ENCODE data around the gene CHMP1A. TPM values are rescaled to one million over a fixed set of nuclear protein-coding genes. Genes with fewer than 3 reads are reported as not detected.
"Not testable (repeated sequence)": the region's sequence is repeated elsewhere in the genome, so short reads cannot be mapped to it uniquely, and the experiment has no call there.

CHMP1A gene
- polyA plus RNA-seq, 2 of the 4 experiments (the other 2 are of a cell fraction) = 36.4 to 91.7 TPM

- FAIRE-seq (no peak), ATAC-seq (no peak), DNase-seq (ENCODE audit: low read depth in 1 of 2, low spot score in 1 of 2) (no peak)
- Histone ChIP-seq H3K4me3 (no peak overlapping the region), H3K9me3 (peaks cover 2% of the 10 kb centered on the region; the same call in 2 of the 3 replicates), H3K4me2 (no peak overlapping the region), H3K4me1 (peaks cover 11% of the 10 kb centered on the region), H3K27ac (no peak overlapping the region)
- POLR2A ChIA-PET = no interaction called here
- TF ChIP-seq MAFK (IDR thresholded peaks at IDR 0.05; ENCODE audit: partially characterized antibody) = no peak
- TF ChIP-seq BCL3 (IDR thresholded peaks at IDR 0.05) = no peak
- no peak for TF ChIP-seq MAX (IDR thresholded peaks at IDR 0.05)
- TF ChIP-seq ESRRA (IDR thresholded peaks at IDR 0.05; ENCODE audit: borderline replicate concordance, low read length) = no peak
- no peak for TF ChIP-seq KDM1A (IDR thresholded peaks at IDR 0.05; ENCODE audit: low read depth)
- TF ChIP-seq PHF8 (IDR thresholded peaks at IDR 0.05; ENCODE audit: borderline replicate concordance, low read depth) = no peak
- no peak for TF ChIP-seq REST (IDR thresholded peaks at IDR 0.05)
- TF ChIP-seq EHMT2 (IDR thresholded peaks at IDR 0.05; ENCODE audit: low read depth) = no peak
- no peak for TF ChIP-seq CBX2 (IDR thresholded peaks at IDR 0.05; ENCODE audit: borderline replicate concordance, low read depth)
- no peak for TF ChIP-seq BHLHE40 (IDR thresholded peaks at IDR 0.05; ENCODE audit: low read depth, low read length)
- no peak for TF ChIP-seq HDAC2 (IDR thresholded peaks at IDR 0.05)
- WGBS (ENCODE audit: missing lambda C conversion rate) = 93% methylated on average over 16 of the region's 16 CpGs
- CTCF ChIA-PET = interaction anchor here (4.7 kb wide), 1 partner anchor 10 kb away, joined by 33 read pairs; the partner anchor contains the start of gene SPATA2L
Measured at GRCh38 chr16:89690392-89690901, 32.9 kb upstream of the CHMP1A start.

- 94% methylated on average over 4 of the region's 4 CpGs for WGBS (ENCODE audit: missing lambda C conversion rate)
- H3K27ac ChIP-seq; H3K4me3 ChIP-seq; FAIRE-seq; H3K4me2 ChIP-seq; POLR2A ChIA-PET; ATAC-seq; H3K9me3 ChIP-seq; DNase-seq (ENCODE audit: low read depth in 1 of 2, low spot score in 1 of 2): not testable (repeated sequence)
- CTCF ChIA-PET = interaction anchor here (1.0 to 4.7 kb wide), 3 partner anchors 11 to 16 kb away, joined by 3 to 33 read pairs (median 7); partner anchors contain the start of gene SPATA2L
- H3K4me1 ChIP-seq = peaks cover 11% of the 10 kb centered on the region
Measured at GRCh38 chr16:89689621-89690020, 32.1 kb upstream of the CHMP1A start.

- ChIA-PET POLR2A (no interaction called here), CTCF (interaction anchor here (1.0 to 4.7 kb wide), 3 partner anchors 11 to 17 kb away, joined by 3 to 33 read pairs (median 7); partner anchors contain the start of gene SPATA2L)
- Histone ChIP-seq H3K27ac (no peak overlapping the region), H3K4me3 (no peak overlapping the region), H3K4me2 (no peak overlapping the region), H3K4me1 (peaks cover 11% of the 10 kb centered on the region), H3K9me3 (peaks cover 9% of the 10 kb centered on the region)
- no peak for FAIRE-seq
- TF ChIP-seq BCL3 (IDR thresholded peaks at IDR 0.05) (no peak), NFE2L2 (conservative IDR thresholded peaks at IDR 0.05; ENCODE audit: low read length) (no peak), HMGXB4 (CRISPR knock-in tag; IDR thresholded peaks at IDR 0.05; ENCODE audit: borderline replicate concordance) (no peak), KDM5A (IDR thresholded peaks at IDR 0.05) (no peak), USF2 (IDR thresholded peaks at IDR 0.05) (no peak), FOSB (CRISPR knock-in tag; IDR thresholded peaks at IDR 0.05) (no peak), SREBF2 (IDR thresholded peaks at IDR 0.05) (no peak), CEBPB (IDR thresholded peaks at IDR 0.05) (no peak)
- WGBS (ENCODE audit: missing lambda C conversion rate) = 97% methylated on average over 13 of the region's 13 CpGs
- DNase-seq (ENCODE audit: low read depth in 1 of 2, low spot score in 1 of 2) = no peak
- ATAC-seq = no peak
Measured at GRCh38 chr16:89689142-89689541, 31.6 kb upstream of the CHMP1A start.

Data from A549 (cell line).